ENCODE data around the gene COX6A1. TPM values are rescaled to one million over a fixed set of nuclear protein-coding genes. Genes with fewer than 3 reads are reported as not detected.

Gene COX6A1
- polyA plus RNA-seq, 1 donor from 2014 or later = 2,017 TPM

- no peaks in the 10 kb centered on the region for H3K9me2 ChIP-seq (ENCODE audit: insufficient read depth, low read length)
- no peak overlapping the region for H2AFZ ChIP-seq (ENCODE audit: low read depth, low read length)
- no peaks in the 10 kb centered on the region for H3K9me3 ChIP-seq (ENCODE audit: low read length)
- no peaks in the 10 kb centered on the region for H3K79me2 ChIP-seq (replicated peaks; ENCODE audit: insufficient read depth, low read length)
- TF ChIP-seq POLR2AphosphoS5 (IDR thresholded peaks at IDR 0.05) = no peak
- no peak for TF ChIP-seq EP300 (conservative IDR thresholded peaks at IDR 0.05; ENCODE audit: poor library complexity, severe bottlenecking)
- TF ChIP-seq TAF1 (IDR thresholded peaks at IDR 0.05; ENCODE audit: low read depth) = no peak
- no peak for TF ChIP-seq MXI1 (conservative IDR thresholded peaks at IDR 0.05; ENCODE audit: poor library complexity, severe bottlenecking)
- no peak for TF ChIP-seq EZH2 (IDR thresholded peaks at IDR 0.05; ENCODE audit: borderline replicate concordance, insufficient read depth, low read length, poor library complexity, severe bottlenecking)
- TF ChIP-seq REST (IDR thresholded peaks at IDR 0.05; ENCODE audit: borderline replicate concordance) = no peak
- no peak for TF ChIP-seq CTCF (IDR thresholded peaks at IDR 0.05; ENCODE audit: poor library complexity, severe bottlenecking)
- TF ChIP-seq RAD21 (conservative IDR thresholded peaks at IDR 0.05) = no peak
- TF ChIP-seq SMC3 (conservative IDR thresholded peaks at IDR 0.05; ENCODE audit: poor library complexity) = no peak
- no peaks in the 10 kb centered on the region for H3F3A ChIP-seq (ENCODE audit: insufficient read depth, low read length, poor library complexity, severe bottlenecking)
- H3K36me3 ChIP-seq (ENCODE audit: insufficient read depth, low read length) = no peaks in the 10 kb centered on the region
- H3K27me3 ChIP-seq (ENCODE audit: insufficient read depth, low read depth, low read length) = no peaks in the 10 kb centered on the region
- no peak overlapping the region for H3K27ac ChIP-seq (ENCODE audit: low read length)
- H3K4me2 ChIP-seq (ENCODE audit: low read length) = no peak overlapping the region
- H4K20me1 ChIP-seq (ENCODE audit: insufficient read depth) = no peaks in the 10 kb centered on the region
- H3K9ac ChIP-seq (ENCODE audit: low read length) = no peak overlapping the region
- H3K4me3 ChIP-seq (ENCODE audit: low read length) = no peak overlapping the region
Measured at GRCh38 chr12:120416490-120417216, 21.3 kb upstream of the COX6A1 start.

GRCh38 chr12:120417917-120418580 is 19.9 kb upstream of the COX6A1 start:
- no peaks in the 10 kb centered on the region for H3K27me3 ChIP-seq (ENCODE audit: insufficient read depth, low read depth, low read length)
- H3K4me3 ChIP-seq (ENCODE audit: low read length) = no peak overlapping the region
- H3K27ac ChIP-seq (ENCODE audit: low read length) = no peak overlapping the region
- no peaks in the 10 kb centered on the region for H3K9me3 ChIP-seq (ENCODE audit: low read length)
- H4K20me1 ChIP-seq (ENCODE audit: insufficient read depth) = no peaks in the 10 kb centered on the region
- no peak overlapping the region for H3K9ac ChIP-seq (ENCODE audit: low read length)
- H3K9me2 ChIP-seq (ENCODE audit: insufficient read depth, low read length) = no peaks in the 10 kb centered on the region
- no peaks in the 10 kb centered on the region for H3F3A ChIP-seq (ENCODE audit: insufficient read depth, low read length, poor library complexity, severe bottlenecking)
- no peak overlapping the region for H2AFZ ChIP-seq (ENCODE audit: low read depth, low read length)
- H3K4me2 ChIP-seq (ENCODE audit: low read length) = no peak overlapping the region
- no peak for TF ChIP-seq SMC3 (conservative IDR thresholded peaks at IDR 0.05; ENCODE audit: poor library complexity)
- no peak for TF ChIP-seq REST (IDR thresholded peaks at IDR 0.05; ENCODE audit: borderline replicate concordance)
- no peak for TF ChIP-seq CTCF (IDR thresholded peaks at IDR 0.05; ENCODE audit: poor library complexity, severe bottlenecking)
- TF ChIP-seq MXI1 (conservative IDR thresholded peaks at IDR 0.05; ENCODE audit: poor library complexity, severe bottlenecking) = no peak
- TF ChIP-seq EP300 (conservative IDR thresholded peaks at IDR 0.05; ENCODE audit: poor library complexity, severe bottlenecking) = no peak
- TF ChIP-seq TAF1 (IDR thresholded peaks at IDR 0.05; ENCODE audit: low read depth) = no peak
- TF ChIP-seq POLR2AphosphoS5 (IDR thresholded peaks at IDR 0.05) = no peak
- no peak for TF ChIP-seq RAD21 (conservative IDR thresholded peaks at IDR 0.05)
- TF ChIP-seq EZH2 (IDR thresholded peaks at IDR 0.05; ENCODE audit: borderline replicate concordance, insufficient read depth, low read length, poor library complexity, severe bottlenecking) = no peak
- H3K36me3 ChIP-seq (ENCODE audit: insufficient read depth, low read length) = no peaks in the 10 kb centered on the region
- H3K79me2 ChIP-seq (replicated peaks; ENCODE audit: insufficient read depth, low read length) = no peaks in the 10 kb centered on the region

Data from neural cell (in vitro differentiated cells).